Caki2 (cell line): ENCODE results near the gene NRXN3. TPM values are rescaled to one million over a fixed set of nuclear protein-coding genes. Genes with fewer than 3 reads are reported as not detected.

Experiments
- DNase-seq: peaks from one replicate; pipeline ENCODE4 v3.0.0-alpha.2; 2015; ENCODE audit warnings: low read depth
- in situ Hi-C: cut with HindIII; loops from 2 replicates; pipeline ENCODE4 v1.10.0; 2016; ENCODE audit warnings: low sequenced_read_pairs, low pct_unique_long_range_greater_than_20kb, mixed read lengths
- total RNA-seq: library from RNA; depleted of rRNA; stranded (reverse); fragments of >200 nt; shearing (Covaris generic); gene quantifications from 2 replicates; pipeline ENCODE4 v1.2.3, GENCODE V29; 2014; ENCODE audit warnings: low replicate concordance

Gene NRXN3
- total RNA-seq, 1 experiment from 2014 or later: not detected

- DNase-seq: no peak
- in situ Hi-C loops: no loop called here
These were observed 1525.1 kb downstream of the NRXN3 start for GRCh38 chr14:79695307-79695706.

GRCh38 chr14:79698298-79698711 is 1528.1 kb downstream of the NRXN3 start:
- DNase-seq: no peak
- in situ Hi-C loops: no loop called here

- DNase-seq: no peak
- in situ Hi-C loops: no loop called here
These were observed 1529.0 kb downstream of the NRXN3 start for GRCh38 chr14:79699206-79699605.

- in situ Hi-C loops: no loop called here
- DNase-seq: no peak
These were observed 1531.2 kb downstream of the NRXN3 start for GRCh38 chr14:79701371-79701770.

GRCh38 chr14:79702197-79702596 is 1532.0 kb downstream of the NRXN3 start:
- in situ Hi-C loops: no loop called here

GRCh38 chr14:79703209-79703608 is 1533.0 kb downstream of the NRXN3 start:
- no peak for DNase-seq
- in situ Hi-C loops: no loop called here

More at GRCh38 chr14:79702197-79702596, 1532.0 kb downstream of the NRXN3 start:
- no peak for DNase-seq

- DNase-seq: no peak
These were observed 1534.1 kb downstream of the NRXN3 start for GRCh38 chr14:79704041-79704807.

GRCh38 chr14:79705126-79705894 is 1535.1 kb downstream of the NRXN3 start:
- in situ Hi-C loops: no loop called here

More at GRCh38 chr14:79704041-79704807, 1534.1 kb downstream of the NRXN3 start:
- in situ Hi-C loops: no loop called here

GRCh38 chr14:79706382-79706781 is 1536.2 kb downstream of the NRXN3 start:
- in situ Hi-C loops: no loop called here
- DNase-seq: no peak

More at GRCh38 chr14:79705126-79705894, 1535.1 kb downstream of the NRXN3 start:
- no peak for DNase-seq

- DNase-seq: no peak
- in situ Hi-C loops: no loop called here
These were observed 1538.5 kb downstream of the NRXN3 start for GRCh38 chr14:79708426-79709388.

GRCh38 chr14:79709573-79709972 is 1539.4 kb downstream of the NRXN3 start:
- in situ Hi-C loops: no loop called here
- DNase-seq: no peak

- in situ Hi-C loops: no loop called here
- DNase-seq: no peak
These were observed 1542.3 kb downstream of the NRXN3 start for GRCh38 chr14:79712302-79712950.

GRCh38 chr14:79721399-79722084 is 1551.4 kb downstream of the NRXN3 start:
- in situ Hi-C loops: no loop called here
- no peak for DNase-seq

GRCh38 chr14:79724934-79725717 is 1555.0 kb downstream of the NRXN3 start:
- no peak for DNase-seq
- in situ Hi-C loops: no loop called here

GRCh38 chr14:79727900-79728299 is 1557.7 kb downstream of the NRXN3 start:
- DNase-seq: no peak
- in situ Hi-C loops: no loop called here

GRCh38 chr14:79728331-79728730 is 1558.2 kb downstream of the NRXN3 start:
- DNase-seq: no peak
- in situ Hi-C loops: no loop called here

- no peak for DNase-seq
- in situ Hi-C loops: no loop called here
These were observed 1559.6 kb downstream of the NRXN3 start for GRCh38 chr14:79729731-79730130.
